DOHH2 (cell line): Measurements from ENCODE around the gene ABHD12.
"Not testable (repeated sequence)": the region's sequence is repeated elsewhere in the genome, so short reads cannot be mapped to it uniquely, and the experiment has no call there.

ENCODE experiments used
- H3F3A ChIP-seq: fragments of 200-600 bp; sonication (generic), shearing (Covaris generic); 2 replicates; pipeline ENCODE4 v1.6.0; 2016; ENCODE audit warnings: antibody characterized with exemption, mild to moderate bottlenecking; ENCODE audit not compliant: control insufficient read depth, insufficient read depth
- H3K27ac ChIP-seq: fragments of 200-600 bp; sonication (generic); 2 replicates; pipeline ENCODE4 v1.5.1; 2014; ENCODE audit warnings: low read depth, mild to moderate bottlenecking, low read length, moderate library complexity
- H3K27me3 ChIP-seq: fragments of 200-600 bp; sonication (generic); 2 replicates; pipeline ENCODE4 v1.6.1; 2014; ENCODE audit warnings: mild to moderate bottlenecking, low read length, mixed read lengths; ENCODE audit not compliant: control insufficient read depth
- H3K36me3 ChIP-seq: fragments of 200-600 bp; sonication (generic); 2 replicates; pipeline ENCODE4 v1.6.1; 2014; ENCODE audit warnings: mild to moderate bottlenecking, low read length, moderate library complexity, mixed read lengths; ENCODE audit not compliant: control insufficient read depth
- H3K4me1 ChIP-seq: fragments of 200-600 bp; sonication (generic); 2 replicates; pipeline ENCODE4 v1.6.1; 2014; ENCODE audit warnings: mild to moderate bottlenecking, low read length, mixed read lengths; ENCODE audit not compliant: control insufficient read depth
- H3K4me2 ChIP-seq: fragments of 200-600 bp; sonication (generic); 2 replicates; pipeline ENCODE4 v1.6.0; 2014; ENCODE audit warnings: mild to moderate bottlenecking, low read length, moderate library complexity
- H3K4me3 ChIP-seq: fragments of 200-600 bp; sonication (generic); 2 replicates; pipeline ENCODE4 v1.5.1; 2014; ENCODE audit warnings: mild to moderate bottlenecking, low read length, mixed read lengths
- H3K79me2 ChIP-seq: fragments of 200-600 bp; sonication (generic); 2 replicates; pipeline ENCODE4 v1.6.1; 2014; ENCODE audit warnings: mild to moderate bottlenecking, low read length, mixed read lengths; ENCODE audit not compliant: control insufficient read depth
- H3K9me2 ChIP-seq: fragments of 200-600 bp; sonication (generic); replicated peaks from 2 replicates; pipeline ENCODE4 v1.6.1; 2014; ENCODE audit warnings: mild to moderate bottlenecking, low read length, mixed read lengths; ENCODE audit not compliant: control insufficient read depth
- H3K9me3 ChIP-seq: fragments of 200-600 bp; sonication (generic); 2 replicates; pipeline ENCODE4 v1.6.1; 2014; ENCODE audit warnings: antibody characterized with exemption, low read length, mixed read lengths; ENCODE audit not compliant: control insufficient read depth, insufficient read depth
- H4K20me1 ChIP-seq: fragments of 200-600 bp; sonication (generic); 2 replicates; pipeline ENCODE4 v1.6.0; 2014; ENCODE audit warnings: low read depth, mild to moderate bottlenecking, antibody characterized with exemption, low read length, moderate library complexity; ENCODE audit not compliant: control insufficient read depth, insufficient read depth
- CTCF ChIP-seq: fragments of 200-600 bp; sonication (generic); IDR thresholded peaks from one replicate; pipeline ENCODE4 v1.5.1; 2014; ENCODE audit warnings: antibody characterized with exemption, mild to moderate bottlenecking, low read depth, low read length; ENCODE audit not compliant: poor library complexity, severe bottlenecking
- EZH2phosphoT487 ChIP-seq: fragments of 200-600 bp; sonication (generic); IDR thresholded peaks from 2 replicates; pipeline ENCODE4 v1.6.1; 2017; ENCODE audit warnings: borderline replicate concordance, mild to moderate bottlenecking, antibody characterized with exemption, low read length, moderate library complexity, mixed read lengths

ABHD12 gene

DNA sequence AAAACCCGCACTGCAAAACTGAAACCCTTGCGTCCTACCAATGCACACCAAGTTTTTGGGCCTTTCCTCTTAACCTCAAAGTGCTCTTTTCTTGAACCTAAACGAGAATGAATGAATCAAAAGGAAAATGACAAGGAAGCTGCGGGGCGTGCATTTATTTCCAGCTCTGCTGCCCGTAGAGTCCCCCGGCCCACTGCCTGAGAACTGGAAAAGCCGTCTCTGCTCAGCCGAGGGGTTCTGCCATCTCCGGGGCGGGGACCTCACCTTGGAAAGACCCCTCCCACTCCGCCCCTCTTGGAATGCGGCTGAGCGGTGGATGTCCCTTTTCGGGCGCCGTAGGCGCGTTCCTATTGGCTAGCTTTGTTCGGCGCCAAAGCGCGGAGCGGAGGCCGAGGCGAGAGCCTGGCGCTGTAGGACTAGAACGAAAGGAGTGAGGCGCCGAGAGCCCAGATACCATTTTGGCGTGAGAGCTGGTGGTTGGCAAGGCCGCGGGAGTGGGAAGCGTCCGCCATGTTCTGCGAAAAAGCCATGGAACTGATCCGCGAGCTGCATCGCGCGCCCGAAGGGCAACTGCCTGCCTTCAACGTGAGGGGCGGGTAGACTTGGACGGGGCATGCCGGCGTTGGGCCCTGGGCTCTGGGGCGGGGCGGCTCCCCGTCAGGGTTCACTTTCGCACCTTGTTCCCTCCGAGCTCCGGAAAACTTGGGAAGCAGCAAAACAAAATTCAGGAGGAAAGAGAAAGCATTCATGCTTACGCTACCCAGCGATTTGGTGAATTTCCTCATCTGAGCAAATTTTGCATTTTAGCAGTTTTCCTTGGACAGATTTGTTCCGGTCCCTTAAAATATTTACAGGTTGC is 16.9 kb upstream of the ABHD12 start, which contains the start of gene GINS1:
Gene GINS1 (plus strand): TSS at position 363 of the 859 bp plus-strand sequence. CDS start 148 bp downstream, at position 511.
- peaks cover 19% of the 10 kb centered on the region for H3K4me1 ChIP-seq
- H3K79me2 ChIP-seq = peaks cover 50% of the 10 kb centered on the region
- TF ChIP-seq EZH2phosphoT487 (no peak), CTCF (no peak)
- H4K20me1 ChIP-seq = peaks cover 5% of the 10 kb centered on the region; the same call in 1 of the 2 replicates
- H3K9me2 ChIP-seq = no peaks in the 10 kb centered on the region
- peak within 1 kb of the TSS; percentile 94 for H3K4me3 ChIP-seq
- peak within 1 kb of the TSS; percentile 59 for H3K27ac ChIP-seq
- H3K27me3 ChIP-seq = no peaks in the 10 kb centered on the region
- peak within 1 kb of the TSS; percentile 81 for H3K4me2 ChIP-seq
- peaks cover 36% of the 10 kb centered on the region for H3K36me3 ChIP-seq
- H3F3A ChIP-seq = no peaks in the 10 kb centered on the region
- H3K9me3 ChIP-seq = peaks cover 9% of the 10 kb centered on the region; the same call in 1 of the 2 replicates

- Histone ChIP-seq H3K79me2 (peaks cover under 1% of the 10 kb centered on the region), H3K27me3 (0 out of 2 replicates have a peak, but pooled peaks cover 4% of the 10 kb centered on the region), H3K9me2 (no peaks in the 10 kb centered on the region), H3K4me3 (no peak overlapping the region), H4K20me1 (no peaks in the 10 kb centered on the region), H3K36me3 (peaks cover under 1% of the 10 kb centered on the region; the same call in 1 of the 2 replicates), H3K4me2 (no peak overlapping the region), H3F3A (no peaks in the 10 kb centered on the region), H3K9me3 (peaks cover 12% of the 10 kb centered on the region; the same call in 1 of the 2 replicates), H3K27ac (no peak overlapping the region), H3K4me1 (peaks cover 18% of the 10 kb centered on the region)
- TF ChIP-seq CTCF (no peak), EZH2phosphoT487 (no peak)
Measured at GRCh38 chr20:25402583-25402982, 11.9 kb upstream of the ABHD12 start.

- not testable (repeated sequence) for H3K4me2 ChIP-seq, H3K79me2 ChIP-seq, H3K27ac ChIP-seq
Measured at GRCh38 chr20:25400291-25400732, 9.7 kb upstream of the ABHD12 start.

GRCh38 chr20:25399037-25399430 is 8.4 kb upstream of the ABHD12 start:
- peak; percentile 56 for TF ChIP-seq CTCF
- no peak for TF ChIP-seq EZH2phosphoT487
- H3K27ac ChIP-seq = no peak overlapping the region

More at GRCh38 chr20:25400291-25400732, 9.7 kb upstream of the ABHD12 start:
- H3K27me3 ChIP-seq, H3K4me3 ChIP-seq, H3K36me3 ChIP-seq, H3F3A ChIP-seq, H4K20me1 ChIP-seq, H3K9me2 ChIP-seq: not testable (repeated sequence)
- peaks cover 35% of the 10 kb centered on the region for H3K4me1 ChIP-seq
- H3K9me3 ChIP-seq = peaks cover 12% of the 10 kb centered on the region; the same call in 1 of the 2 replicates

More at GRCh38 chr20:25399037-25399430, 8.4 kb upstream of the ABHD12 start:
- Histone ChIP-seq H3K4me2 (no peak overlapping the region), H3K36me3 (no peaks in the 10 kb centered on the region), H3K9me3 (peaks cover 12% of the 10 kb centered on the region; the same call in 1 of the 2 replicates), H4K20me1 (no peaks in the 10 kb centered on the region), H3F3A (no peaks in the 10 kb centered on the region), H3K4me1 (peaks cover 47% of the 10 kb centered on the region), H3K4me3 (no peak overlapping the region), H3K79me2 (no peaks in the 10 kb centered on the region), H3K9me2 (no peaks in the 10 kb centered on the region), H3K27me3 (0 out of 2 replicates have a peak, but pooled peaks cover 4% of the 10 kb centered on the region)
